Measurements from ENCODE around the gene HSPB3.
"Not testable (repeated sequence)": the region's sequence is repeated elsewhere in the genome, so short reads cannot be mapped to it uniquely, and the experiment has no call there.

Gene HSPB3

GRCh38 chr5:54457094-54457862, 1.8 kb downstream of the HSPB3 start:
- no peak for DNase-seq

GRCh38 chr5:54458221-54458620, 2.7 kb downstream of the HSPB3 start:
- DNase-seq, result no peak

GRCh38 chr5:54460181-54460919, 4.9 kb downstream of the HSPB3 start:
- no peak for DNase-seq

GRCh38 chr5:54462281-54462680, 6.8 kb downstream of the HSPB3 start:
- no peak for DNase-seq

GRCh38 chr5:54463713-54464112, 8.2 kb downstream of the HSPB3 start:
- DNase-seq, result no peak

GRCh38 chr5:54469622-54470021, 14.1 kb downstream of the HSPB3 start:
- DNase-seq, result no peak

- no peak for DNase-seq
These were observed 14.6 kb downstream of the HSPB3 start for GRCh38 chr5:54470128-54470527.

- DNase-seq, result no peak
These were observed 15.2 kb downstream of the HSPB3 start for GRCh38 chr5:54470677-54471076.

GRCh38 chr5:54471398-54471797, 15.9 kb downstream of the HSPB3 start:
- no peak for DNase-seq

- DNase-seq, result no peak
These were observed 21.2 kb downstream of the HSPB3 start for GRCh38 chr5:54476682-54477081.

GRCh38 chr5:54477941-54478478, 22.5 kb downstream of the HSPB3 start:
- no peak for DNase-seq

- no peak for DNase-seq
These were observed 24.8 kb downstream of the HSPB3 start for GRCh38 chr5:54480296-54480695.

GRCh38 chr5:54484219-54484894, 28.9 kb downstream of the HSPB3 start:
- DNase-seq, result no peak

- DNase-seq, result not testable (repeated sequence)
These were observed 30.2 kb downstream of the HSPB3 start for GRCh38 chr5:54485659-54486058.

GRCh38 chr5:54489648-54489979, 34.1 kb downstream of the HSPB3 start:
- not testable (repeated sequence) for DNase-seq

GRCh38 chr5:54491326-54491725, 35.8 kb downstream of the HSPB3 start:
- no peak for DNase-seq

- no peak for DNase-seq
These were observed 36.7 kb downstream of the HSPB3 start for GRCh38 chr5:54492178-54492577.

- DNase-seq, result no peak
These were observed 39.5 kb downstream of the HSPB3 start for GRCh38 chr5:54495027-54495426.

All from stimulated activated naive CD4-positive, alpha-beta T cell (primary cell).